Measurements from ENCODE around the gene MCF2L2. TPM values are rescaled to one million over a fixed set of nuclear protein-coding genes. Genes with fewer than 3 reads are reported as not detected.

MCF2L2 gene
- total and polyA plus RNA-seq, 9 of the 15 experiments (the other 6 are each of a cell fraction or from before 2014, with no cell fraction given), result 0.56 to 4.2 (median 3.0) TPM

DNA sequence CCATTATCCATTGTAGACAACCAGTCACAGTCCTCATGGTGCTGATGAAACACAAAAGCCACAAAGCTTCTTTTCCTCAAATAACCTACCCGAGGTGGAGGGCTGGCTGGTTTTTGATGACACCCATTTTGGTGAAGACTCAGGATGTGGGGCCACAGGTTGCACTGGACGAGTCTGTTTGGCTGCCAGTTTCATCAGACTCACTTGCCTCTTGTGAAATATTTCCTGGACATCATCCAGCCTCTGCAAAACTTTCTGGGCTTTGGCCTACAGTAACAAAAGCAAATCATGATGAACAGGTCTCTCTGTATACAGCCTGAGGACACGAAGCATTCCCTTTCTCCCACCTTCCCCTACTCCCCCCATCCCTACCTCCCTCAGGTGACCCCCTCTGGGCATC is 133.2 kb downstream of the MCF2L2 start (continued):
- TF ChIP-seq NR4A1 (CRISPR knock-in tag; IDR thresholded peaks at IDR 0.05), result no peak
- TF ChIP-seq NR4A1 (tag; IDR thresholded peaks at IDR 0.05), result no peak
- TF ChIP-seq NELFE (IDR thresholded peaks at IDR 0.05; ENCODE audit: insufficient read depth, insufficient read length), result no peak
- no peak for TF ChIP-seq FIP1L1 (IDR thresholded peaks at IDR 0.05; ENCODE audit: low read depth, low read length, poor library complexity, severe bottlenecking)
- no peak for TF ChIP-seq NONO (IDR thresholded peaks at IDR 0.05; ENCODE audit: low read depth in 2 of 2, low read length in 1 of 2)
- no peak for TF ChIP-seq NFXL1 (CRISPR knock-in tag; IDR thresholded peaks at IDR 0.05)
- TF ChIP-seq YBX1 (IDR thresholded peaks at IDR 0.05), result no peak
- no peak for TF ChIP-seq ZNF408 (CRISPR knock-in tag; IDR thresholded peaks at IDR 0.05; ENCODE audit: low read depth)
- TF ChIP-seq DACH1 (IDR thresholded peaks at IDR 0.05; ENCODE audit: partially characterized antibody), result no peak
- TF ChIP-seq, protein P1, sequence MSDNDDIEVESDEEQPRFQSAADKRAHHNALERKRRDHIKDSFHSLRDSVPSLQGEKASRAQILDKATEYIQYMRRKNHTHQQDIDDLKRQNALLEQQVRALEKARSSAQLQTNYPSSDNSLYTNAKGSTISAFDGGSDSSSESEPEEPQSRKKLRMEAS (CRISPR knock-in tag; IDR thresholded peaks at IDR 0.05), result no peak
- peak; percentile 16; the same call in 1 of the 2 replicates for TF ChIP-seq L3MBTL2 (IDR thresholded peaks at IDR 0.05)
- TF ChIP-seq RBM39 (optimal IDR thresholded peaks at IDR 0.05; ENCODE audit: low read depth, low read length), result no peak
- no peak for TF ChIP-seq DDX20 (tag; IDR thresholded peaks at IDR 0.05; ENCODE audit: low read depth)
- TF ChIP-seq CEBPB (tag; IDR thresholded peaks at IDR 0.05), result peak; percentile 77
- TF ChIP-seq CBX2 (IDR thresholded peaks at IDR 0.05; ENCODE audit: insufficient read depth, low read length, poor library complexity, severe bottlenecking), result no peak
- no peak for TF ChIP-seq TAF15 (IDR thresholded peaks at IDR 0.05; ENCODE audit: low read depth, low read length)
- no peak for TF ChIP-seq OTX1 (CRISPR knock-in tag; IDR thresholded peaks at IDR 0.05)
- TF ChIP-seq CTBP1 (IDR thresholded peaks at IDR 0.05; ENCODE audit: borderline replicate concordance), result peak; percentile 50; the same call in 1 of the 2 replicates
